Endothelial cell of umbilical vein (primary cell): ENCODE results near the gene PRSS35. TPM values are rescaled to one million over a fixed set of nuclear protein-coding genes. Genes with fewer than 3 reads are reported as not detected.
"Not testable (repeated sequence)": the region's sequence is repeated elsewhere in the genome, so short reads cannot be mapped to it uniquely, and the experiment has no call there.

ENCODE experiments used
- BruUV-seq: library from RNA; stranded (reverse); fragments of 400-500 nt; replicated peaks from 2 replicates; lab custom pipeline; 2021; lab: Mats Ljungman, UMichigan
- CTCF ChIA-PET: fragments of 300-600, 350-600 bp; sonication (Branson Sonifier 250); formaldehyde crosslinking; loops from one replicate; lab custom pipeline; 2021; ENCODE audit warnings: antibody characterized with exemption, inconsistent platforms; lab: Charles Lee
- POLR2A ChIA-PET: fragments of 300-600, 350-600 bp; sonication (Branson Sonifier 250); formaldehyde crosslinking; loops from one replicate; lab custom pipeline; 2021; ENCODE audit warnings: antibody characterized with exemption, inconsistent platforms; lab: Charles Lee
- DNase-seq: peaks from one replicate; pipeline ENCODE4 v3.0.0-alpha.2; 2011; ENCODE audit warnings: low read depth, low spot score
- FAIRE-seq: peaks from 2 replicates; lab custom pipeline; 2011; peaks lifted over from hg19 to GRCh38; lab: Jason Lieb, UNC
- H2AFZ ChIP-seq: 2 replicates; pipeline ENCODE4 v1.6.0; 2012; ENCODE audit warnings: low read depth, low read length, control low read depth, inconsistent platforms
- H3K27ac ChIP-seq: 2 replicates; pipeline ENCODE4 v1.5.1; 2011; ENCODE audit warnings: low read depth, mild to moderate bottlenecking, control low read depth, low read length, moderate library complexity; ENCODE audit not compliant: insufficient read depth
- H3K27me3 ChIP-seq, 2 experiments: 2 replicates each; pipeline versions ENCODE4 v1.6.0 to v1.6.1; 2011; ENCODE audit warnings: low read length in 2 of 2, mixed read lengths in 1 of 2; ENCODE audit not compliant: control insufficient read depth in 2 of 2, insufficient read depth in 2 of 2
- H3K36me3 ChIP-seq, 2 experiments: 2 replicates in 1 of 2; 3 replicates in 1 of 2; pipeline ENCODE4 v1.5.1; 2011; ENCODE audit warnings: low read length in 2 of 2, mild to moderate bottlenecking in 1 of 2, moderate library complexity in 1 of 2; ENCODE audit not compliant: control insufficient read depth in 2 of 2, insufficient read depth in 2 of 2; ENCODE audit errors: extremely low read depth in 1 of 2
- H3K4me1 ChIP-seq: 3 replicates; pipeline ENCODE4 v1.5.1; 2011; ENCODE audit warnings: mild to moderate bottlenecking, low read length; ENCODE audit not compliant: control insufficient read depth, insufficient read depth; ENCODE audit errors: extremely low read depth
- H3K4me2 ChIP-seq: 2 replicates; pipeline ENCODE4 v1.6.1; 2011; ENCODE audit warnings: low read length, control low read depth, mixed read lengths; ENCODE audit not compliant: insufficient read depth
- H3K4me3 ChIP-seq, 3 experiments: fragments of 200-600 bp in 1 of 3; sonication (generic), shearing (Covaris generic) in 1 of 3; replicated peaks in 1 of 3; 2 replicates each; pipeline ENCODE4 v1.5.1; 2011 to 2016; ENCODE audit warnings: control low read depth in 3 of 3, low read length in 3 of 3, mild to moderate bottlenecking in 2 of 3, inconsistent platforms in 1 of 3, low read depth in 1 of 3, moderate library complexity in 1 of 3; ENCODE audit not compliant: insufficient read depth in 1 of 3
- H3K79me2 ChIP-seq: 2 replicates; pipeline ENCODE4 v1.6.0; 2012; ENCODE audit warnings: low read length, inconsistent platforms; ENCODE audit not compliant: control insufficient read depth, insufficient read depth
- H3K9ac ChIP-seq: replicated peaks from 2 replicates; pipeline ENCODE3; 2011; ENCODE audit warnings: low read length, control low read depth; ENCODE audit not compliant: insufficient read depth; ENCODE audit errors: extremely low read depth
- H3K9me1 ChIP-seq: replicated peaks from 3 replicates; pipeline ENCODE4 v1.6.0; 2011; ENCODE audit warnings: mild to moderate bottlenecking, low read length; ENCODE audit not compliant: control insufficient read depth, insufficient read depth; ENCODE audit errors: extremely low read depth
- H3K9me3 ChIP-seq: replicated peaks from 2 replicates; pipeline ENCODE4 v1.5.1; 2012; ENCODE audit warnings: low read length, inconsistent platforms; ENCODE audit not compliant: control insufficient read depth, insufficient read depth
- H4K20me1 ChIP-seq: replicated peaks from 2 replicates; pipeline ENCODE3; 2011; ENCODE audit warnings: mild to moderate bottlenecking, low read length; ENCODE audit not compliant: control insufficient read depth, insufficient read depth; ENCODE audit errors: extremely low read depth
- CTCF ChIP-seq, 2 donors: IDR thresholded peaks; 1 replicate in 1 of 2; 2 replicates in 1 of 2; pipeline ENCODE4 v1.5.1; 2011; ENCODE audit warnings: low read length in 2 of 2, mild to moderate bottlenecking in 2 of 2, moderate library complexity in 2 of 2, control low read depth in 1 of 2, inconsistent platforms in 1 of 2, low read depth in 1 of 2; ENCODE audit not compliant: insufficient read depth in 1 of 2; ENCODE audit errors: extremely low read depth in 1 of 2
- EZH2 ChIP-seq: IDR thresholded peaks from 2 replicates; pipeline ENCODE4 v1.6.1; 2012; ENCODE audit warnings: borderline replicate concordance, low read depth, mild to moderate bottlenecking, moderate library complexity, low read length, inconsistent platforms; ENCODE audit not compliant: severe bottlenecking
- FOS ChIP-seq: IDR thresholded peaks from 2 replicates; pipeline ENCODE4 v1.6.1; 2011; ENCODE audit warnings: mild to moderate bottlenecking, low read length, moderate library complexity, borderline replicate concordance; ENCODE audit not compliant: insufficient read depth
- GATA2 ChIP-seq: IDR thresholded peaks from 2 replicates; pipeline ENCODE4 v1.7.0; 2011; ENCODE audit warnings: low read depth, mild to moderate bottlenecking, moderate library complexity, mixed read lengths, low read length; ENCODE audit not compliant: insufficient read length, insufficient read depth
- JUN ChIP-seq: IDR thresholded peaks from 2 replicates; pipeline ENCODE4 v1.6.1; 2011; ENCODE audit warnings: borderline replicate concordance, low read depth; ENCODE audit not compliant: insufficient read length, insufficient read depth
- MAX ChIP-seq: IDR thresholded peaks from 2 replicates; pipeline ENCODE4 v1.6.1; 2011; ENCODE audit not compliant: insufficient read depth, insufficient read length
- MYC ChIP-seq: IDR thresholded peaks from one replicate; pipeline ENCODE4 v1.6.1; 2011; ENCODE audit warnings: mild to moderate bottlenecking, low read depth, low read length
- POLR2A ChIP-seq: IDR thresholded peaks from 2 replicates; pipeline ENCODE4 v1.6.1; 2012; ENCODE audit warnings: low read depth, mild to moderate bottlenecking, control low read depth, low read length
- POLR2AphosphoS5 ChIP-seq: IDR thresholded peaks from 2 replicates; pipeline ENCODE4 v1.6.1; 2012; ENCODE audit warnings: low read depth, mild to moderate bottlenecking, control low read depth, low read length, moderate library complexity; ENCODE audit not compliant: insufficient read depth
- dilution Hi-C: fragments of 300-500 bp; cut with MboI; formaldehyde crosslinking; loops from one replicate; pipeline ENCODE4 v1.15.0; 2019; ENCODE audit warnings: low sequenced_read_pairs; ENCODE audit not compliant: extremely low pct_ligation_motif_present
- intact Hi-C: fragments of 100-400 bp; cut with micrococcal nuclease; formaldehyde crosslinking; loops from one replicate; pipeline ENCODE4 v1.10.0; 2022
- polyA plus RNA-seq, 4 experiments: library from polyadenylated mRNA; depleted of rRNA in 3 of 4; stranded (reverse) in 3 of 4; unstranded in 1 of 4; fragments of >200 nt; gene quantifications; 2 replicates each; pipeline versions ENCODE4 v1.2.1 to v1.2.3, GENCODE V29; 2011 to 2012; ENCODE audit warnings: missing spikeins in 1 of 4
- total RNA-seq: library from RNA; stranded (reverse); gene quantifications from 2 replicates; pipeline ENCODE4 v1.2.3, GENCODE V29; 2021

Gene PRSS35
- total and polyA plus RNA-seq, 2 donors (not counting 3 experiments of a cell fraction or from before 2014, with no cell fraction given): not detected

GRCh38 chr6:83480470-83480869 lies 31.9 kb upstream of the PRSS35 start:
- POLR2A ChIA-PET: no interaction called here
- CTCF ChIA-PET: interaction anchor here (0.8 to 1.2 kb wide), 3 partner anchors 9 to 32 kb away, joined by 3 to 4 read pairs (median 3); no protein-coding TSS in a partner anchor

GRCh38 chr6:83481938-83482337 lies 30.4 kb upstream of the PRSS35 start:
- dilution Hi-C loops, BruUV-seq, H3K9me3 ChIP-seq, H3K27ac ChIP-seq, H3K9me1 ChIP-seq, H3K9ac ChIP-seq, H3K79me2 ChIP-seq, H3K4me1 ChIP-seq, FAIRE-seq, H2AFZ ChIP-seq, H3K4me3 ChIP-seq, intact Hi-C loops, H4K20me1 ChIP-seq, H3K4me2 ChIP-seq, H3K36me3 ChIP-seq, POLR2A ChIA-PET, H3K27me3 ChIP-seq, DNase-seq: not testable (repeated sequence)
- CTCF ChIA-PET: interaction anchor here (1.1 kb wide), 1 partner anchor 1114 kb away, joined by 3 read pairs; no protein-coding TSS in a partner anchor

More at GRCh38 chr6:83480470-83480869, 31.9 kb upstream of the PRSS35 start:
- Histone ChIP-seq H3K9me3 (no peaks in the 10 kb centered on the region), H3K36me3 (no peaks in the 10 kb centered on the region), H4K20me1 (no peaks in the 10 kb centered on the region), H3K4me1 (no peaks in the 10 kb centered on the region), H3K79me2 (no peaks in the 10 kb centered on the region), H2AFZ (no peak overlapping the region), H3K4me3 (no peak overlapping the region), H3K4me2 (no peak overlapping the region), H3K27ac (no peak overlapping the region), H3K9ac (no peak overlapping the region), H3K9me1 (no peaks in the 10 kb centered on the region), H3K27me3 (peaks cover 0 to 2% of the 10 kb centered on the region in 2 experiments)
- intact Hi-C loops (no loop called here), dilution Hi-C loops (no loop called here)
- no peak for FAIRE-seq
- BruUV-seq: no TSS peak
- no peak for TF ChIP-seq MYC
- no peak for TF ChIP-seq EZH2
- no peak for TF ChIP-seq FOS
- TF ChIP-seq POLR2AphosphoS5: no peak
- no peak for TF ChIP-seq MAX
- no peak for TF ChIP-seq JUN
- no peak for TF ChIP-seq CTCF (IDR thresholded peaks at IDR 0.05; ENCODE audit: extremely low read depth in 1 of 2, insufficient read depth in 1 of 2, low read depth in 1 of 2, low read length in 2 of 2)
- no peak for TF ChIP-seq GATA2
- TF ChIP-seq POLR2A: no peak
- no peak for DNase-seq
